ENCODE results near the gene CTDSP1.

Gene CTDSP1

GRCh38 chr2:218444692-218445357, 45.2 kb downstream of the CTDSP1 start:
- peak overlapping the region in 1 of 2 donors; percentile 69 for H3K27ac Mint-ChIP-seq
- DNase-seq (no peak), ATAC-seq (no peak)
- peaks cover 8% of the 10 kb centered on the region for H3K4me1 Mint-ChIP-seq
- no peak overlapping the region for H3K4me3 Mint-ChIP-seq
- H3K9me3 Mint-ChIP-seq, result no peaks in the 10 kb centered on the region
- no peaks in the 10 kb centered on the region for H3K27me3 Mint-ChIP-seq

DNA sequence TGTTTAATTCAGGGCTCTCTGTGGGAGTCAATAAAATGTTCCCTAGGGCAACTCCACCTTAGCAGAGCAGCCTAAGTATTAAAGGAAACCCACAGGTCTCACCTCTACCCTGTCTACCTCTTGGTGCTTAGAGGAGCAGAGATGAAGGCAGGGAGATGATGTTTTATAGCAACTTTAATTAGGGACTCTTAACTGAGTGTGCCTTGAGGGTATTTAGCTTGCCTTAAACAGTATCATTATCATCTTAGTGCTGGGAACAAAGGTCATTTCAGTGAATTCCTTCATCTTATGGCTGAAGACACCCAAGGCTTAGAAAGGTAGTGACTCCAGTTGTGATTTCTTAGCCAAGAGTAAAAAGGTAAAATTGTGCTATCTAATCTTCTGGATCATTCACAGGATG, 45.9 kb downstream of the CTDSP1 start:
- Mint-ChIP-seq H3K4me1 (peaks cover 8% of the 10 kb centered on the region), H3K27me3 (no peaks in the 10 kb centered on the region), H3K27ac (no peak overlapping the region), H3K4me3 (no peak overlapping the region), H3K9me3 (no peaks in the 10 kb centered on the region)
- DNase-seq, result no peak
- ATAC-seq, result no peak

DNA sequence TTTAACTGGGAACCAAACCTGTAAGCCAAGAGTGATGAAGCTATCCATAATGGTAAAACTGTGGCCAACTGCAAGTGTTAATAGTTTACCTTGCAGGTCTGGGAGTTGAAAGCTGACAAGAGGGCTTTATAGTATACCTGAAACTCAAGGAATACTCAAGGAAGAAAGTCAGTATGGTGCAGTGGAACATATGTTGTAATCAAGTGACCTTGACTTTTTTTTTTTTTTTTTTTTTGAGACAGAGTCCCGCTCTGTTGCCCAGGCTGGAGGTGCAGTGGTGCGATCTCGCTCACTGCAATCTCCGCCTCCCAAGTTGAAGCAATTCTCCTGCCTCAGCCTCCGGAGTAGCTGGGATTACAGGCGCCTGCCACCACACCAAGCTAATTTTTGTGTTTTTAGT, 46.9 kb downstream of the CTDSP1 start:
- DNase-seq, result no peak
- no peak overlapping the region for H3K27ac Mint-ChIP-seq
- no peaks in the 10 kb centered on the region for H3K27me3 Mint-ChIP-seq
- H3K4me3 Mint-ChIP-seq, result no peak overlapping the region
- peaks cover 8% of the 10 kb centered on the region for H3K4me1 Mint-ChIP-seq
- ATAC-seq, result no peak
- no peaks in the 10 kb centered on the region for H3K9me3 Mint-ChIP-seq

DNA sequence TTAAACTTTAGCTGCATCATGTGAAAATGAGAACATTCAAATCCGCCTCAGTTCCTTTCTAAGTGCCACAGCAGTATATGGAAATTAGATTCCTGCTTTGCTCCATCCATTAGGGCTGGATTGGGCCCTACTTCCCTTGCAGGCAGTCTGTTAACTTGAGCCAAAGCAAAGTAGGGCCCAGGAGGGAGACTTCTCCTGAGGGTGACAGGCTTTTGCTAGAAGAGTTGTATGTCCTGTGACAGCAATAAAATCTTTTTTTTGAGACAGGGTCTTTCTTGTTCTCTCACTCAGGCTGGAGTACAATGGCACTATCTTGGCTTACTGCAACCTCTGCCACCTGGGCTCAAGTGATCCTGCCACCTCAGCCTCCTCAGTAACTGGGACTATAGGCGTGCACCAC, 47.4 kb downstream of the CTDSP1 start:
- H3K9me3 Mint-ChIP-seq, result no peaks in the 10 kb centered on the region
- H3K4me1 Mint-ChIP-seq, result peaks cover 8% of the 10 kb centered on the region
- H3K4me3 Mint-ChIP-seq, result no peak overlapping the region
- ATAC-seq (no peak), DNase-seq (no peak)
- no peak overlapping the region for H3K27ac Mint-ChIP-seq
- H3K27me3 Mint-ChIP-seq, result no peaks in the 10 kb centered on the region

- no peak for ATAC-seq
- peaks cover 8% of the 10 kb centered on the region for H3K4me1 Mint-ChIP-seq
- H3K4me3 Mint-ChIP-seq, result no peak overlapping the region
- H3K27me3 Mint-ChIP-seq, result no peaks in the 10 kb centered on the region
- H3K27ac Mint-ChIP-seq, result peak overlapping the region in 1 of 2 donors; percentile 88
- no peak for DNase-seq
- no peaks in the 10 kb centered on the region for H3K9me3 Mint-ChIP-seq
Measured at GRCh38 chr2:218448934-218449333, 49.3 kb downstream of the CTDSP1 start.

DNA sequence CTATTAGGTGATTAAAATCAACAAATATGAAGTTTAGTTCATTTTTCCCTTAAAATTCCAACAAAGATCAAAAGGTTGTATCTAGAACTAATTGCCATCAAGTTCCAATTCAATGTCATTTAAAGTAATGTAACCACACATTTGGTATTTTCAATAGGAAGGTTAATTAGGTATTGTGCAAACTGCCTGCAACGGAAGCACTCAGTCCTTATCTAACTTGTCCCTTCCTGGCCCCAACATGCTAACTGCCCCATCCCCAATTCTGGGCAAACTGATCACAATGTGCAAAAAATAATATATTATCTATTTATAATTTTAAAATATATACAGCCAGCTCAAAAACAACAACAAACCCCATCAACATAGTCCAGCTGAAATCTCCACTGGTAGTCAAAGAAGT, 52.4 kb downstream of the CTDSP1 start:
- Mint-ChIP-seq H3K9me3 (peaks cover 0 to 9% of the 10 kb centered on the region in 2 donors), H3K27ac (no peak overlapping the region), H3K27me3 (no peaks in the 10 kb centered on the region), H3K4me1 (peaks cover 8% of the 10 kb centered on the region), H3K4me3 (no peak overlapping the region)
- DNase-seq (no peak), ATAC-seq (no peak)
